Mesendoderm (in vitro differentiated cells): ENCODE data around the gene ABRACL.

Source experiments
- DNase-seq: peaks from one replicate; pipeline ENCODE4 v3.0.0; 2013
- H2AK5ac ChIP-seq: 2 replicates; pipeline ENCODE4 v1.6.1; 2013; ENCODE audit warnings: low read length, inconsistent platforms
- H2BK120ac ChIP-seq: 2 replicates; pipeline ENCODE4 v1.6.1; 2013; ENCODE audit warnings: low read depth, mild to moderate bottlenecking, low read length, moderate library complexity, mixed read lengths
- H2BK15ac ChIP-seq: replicated peaks from 2 replicates; pipeline ENCODE4 v1.6.1; 2013; ENCODE audit warnings: low read depth, mild to moderate bottlenecking, moderate library complexity
- H2BK5ac ChIP-seq: 2 replicates; pipeline ENCODE4 v1.6.1; 2013; ENCODE audit warnings: low read length, inconsistent platforms
- H3K18ac ChIP-seq: 2 replicates; pipeline ENCODE4 v1.6.1; 2013; ENCODE audit warnings: mild to moderate bottlenecking, low read length, mixed read lengths
- H3K23ac ChIP-seq: one replicate; pipeline ENCODE4 v1.6.1; 2013; ENCODE audit warnings: low read length
- H3K27ac ChIP-seq: 2 replicates; pipeline ENCODE4 v1.5.1; 2013; ENCODE audit warnings: low read depth, mild to moderate bottlenecking, inconsistent platforms, low read length, moderate library complexity
- H3K27me3 ChIP-seq: 2 replicates; pipeline ENCODE4 v1.6.1; 2013; ENCODE audit warnings: low read length, control low read depth, mild to moderate bottlenecking, inconsistent platforms; ENCODE audit not compliant: insufficient read depth, poor library complexity
- H3K36me3 ChIP-seq: 2 replicates; pipeline ENCODE4 v1.6.1; 2013; ENCODE audit warnings: low read length, inconsistent platforms; ENCODE audit not compliant: control insufficient read depth, insufficient read depth
- H3K4ac ChIP-seq: one replicate; pipeline ENCODE4 v1.6.1; 2013; ENCODE audit warnings: low read depth, mild to moderate bottlenecking, low read length, moderate library complexity
- H3K4me1 ChIP-seq: 2 replicates; pipeline ENCODE4 v1.6.1; 2013; ENCODE audit warnings: low read depth, low read length, inconsistent platforms; ENCODE audit not compliant: control insufficient read depth
- H3K4me2 ChIP-seq: 2 replicates; pipeline ENCODE4 v1.6.1; 2013; ENCODE audit warnings: low read length
- H3K4me3 ChIP-seq: 2 replicates; pipeline ENCODE4 v1.5.1; 2013; ENCODE audit warnings: mild to moderate bottlenecking, low read length
- H3K56ac ChIP-seq: one replicate; pipeline ENCODE4 v1.6.1; 2013; ENCODE audit warnings: low read length
- H3K79me1 ChIP-seq: 2 replicates; pipeline ENCODE4 v1.6.1; 2013; ENCODE audit warnings: low read length, inconsistent platforms
- H3K79me2 ChIP-seq: 2 replicates; pipeline ENCODE4 v1.6.1; 2013; ENCODE audit warnings: mild to moderate bottlenecking, low read length; ENCODE audit not compliant: control insufficient read depth, insufficient read depth
- H3K9ac ChIP-seq: 2 replicates; pipeline ENCODE4 v1.6.1; 2013; ENCODE audit warnings: low read length, inconsistent platforms
- H4K5ac ChIP-seq: one replicate; pipeline ENCODE4 v1.6.1; 2013; ENCODE audit warnings: low read length
- H4K8ac ChIP-seq: one replicate; pipeline ENCODE4 v1.6.1; 2013; ENCODE audit warnings: low read depth, mild to moderate bottlenecking, control low read depth, low read length, moderate library complexity
- WGBS: extraction: QIAGEN DNeasy Blood & Tissue Kit; methylation state at CpG from one replicate; pipeline ENCODE4 v1.1.7; 2013; ENCODE audit warnings: low lambda C conversion rate, missing lambda C conversion rate; ENCODE audit not compliant: insufficient coverage; ENCODE audit errors: extremely low coverage; 5-methylcytosine and 5-hydroxymethylcytosine counted together

The ABRACL gene

GRCh38 chr6:139027620-139028182, 844 bp upstream of the ABRACL start:
- peaks cover 7% of the 10 kb centered on the region for H3K4me1 ChIP-seq
- no peak overlapping the region for H2BK120ac ChIP-seq
- H3K23ac ChIP-seq, result no peak overlapping the region
- peak overlapping the region; percentile 80 for H3K56ac ChIP-seq
- no peak overlapping the region for H3K18ac ChIP-seq
- no peak overlapping the region for H2AK5ac ChIP-seq
- peak overlapping the region; percentile 93 for H3K9ac ChIP-seq
- WGBS, result no CpG with 5 or more reads among the region's 10 CpGs
- H3K4ac ChIP-seq, result no peak overlapping the region
- H3K79me1 ChIP-seq, result peaks cover under 1% of the 10 kb centered on the region
- no peaks in the 10 kb centered on the region for H3K27me3 ChIP-seq
- peak overlapping the region; percentile 37 for H2BK5ac ChIP-seq
- no peak overlapping the region for H3K27ac ChIP-seq
- DNase-seq, result peak; percentile 89
- no peak overlapping the region for H2BK15ac ChIP-seq
- H3K36me3 ChIP-seq, result no peaks in the 10 kb centered on the region
- peak overlapping the region; percentile 49 for H3K4me2 ChIP-seq
- no peak overlapping the region for H4K5ac ChIP-seq
- H3K4me3 ChIP-seq, result peak overlapping the region; percentile 5
- H3K79me2 ChIP-seq, result peaks cover 35% of the 10 kb centered on the region
- H4K8ac ChIP-seq, result no peak overlapping the region

- Histone ChIP-seq H3K23ac (no peak overlapping the region), H3K18ac (no peak overlapping the region)
- WGBS, result no CpG with 5 or more reads among the region's 14 CpGs
Observed at GRCh38 chr6:139028215-139028657, 309 bp upstream of the ABRACL start.

GRCh38 chr6:139029470-139030227, 1.1 kb downstream of the ABRACL start:
- WGBS, result no CpG with 5 or more reads among the region's 44 CpGs
- Histone ChIP-seq H2BK5ac (no peak overlapping the region), H4K8ac (no peak overlapping the region), H3K18ac (peak overlapping the region; percentile 15), H3K4me3 (peak overlapping the region; percentile 93), H3K27ac (peak overlapping the region; percentile 73), H2AK5ac (no peak overlapping the region), H3K79me2 (peaks cover 47% of the 10 kb centered on the region), H3K23ac (no peak overlapping the region), H3K9ac (peak overlapping the region; percentile 93), H3K27me3 (no peaks in the 10 kb centered on the region), H3K79me1 (peaks cover 10% of the 10 kb centered on the region), H3K4ac (peak overlapping the region; percentile 87), H3K4me1 (peaks cover 16% of the 10 kb centered on the region), H3K36me3 (no peaks in the 10 kb centered on the region), H2BK15ac (no peak overlapping the region), H4K5ac (no peak overlapping the region), H3K56ac (peak overlapping the region; percentile 98), H3K4me2 (peak overlapping the region; percentile 80), H2BK120ac (peak overlapping the region; percentile 21)
- peak; percentile 52 for DNase-seq

More at GRCh38 chr6:139028215-139028657, 309 bp upstream of the ABRACL start:
- H3K56ac ChIP-seq, result peak overlapping the region; percentile 98
- peaks cover 41% of the 10 kb centered on the region for H3K79me2 ChIP-seq
- no peak overlapping the region for H3K27ac ChIP-seq
- no peak overlapping the region for H2AK5ac ChIP-seq
- H2BK15ac ChIP-seq, result no peak overlapping the region
- H3K4me1 ChIP-seq, result peaks cover 11% of the 10 kb centered on the region
- H4K8ac ChIP-seq, result no peak overlapping the region
- no peaks in the 10 kb centered on the region for H3K27me3 ChIP-seq
- peak overlapping the region; percentile 93 for H3K4me3 ChIP-seq
- H3K4me2 ChIP-seq, result peak overlapping the region; percentile 49
- peak overlapping the region; percentile 61 for H3K4ac ChIP-seq
- H4K5ac ChIP-seq, result no peak overlapping the region
- H3K79me1 ChIP-seq, result peaks cover 5% of the 10 kb centered on the region
- peak overlapping the region; percentile 93 for H3K9ac ChIP-seq
- no peaks in the 10 kb centered on the region for H3K36me3 ChIP-seq
- no peak for DNase-seq
- H2BK5ac ChIP-seq, result no peak overlapping the region
- no peak overlapping the region for H2BK120ac ChIP-seq

- Histone ChIP-seq H4K5ac (no peak overlapping the region), H3K4me2 (peak overlapping the region; percentile 80), H3K4ac (no peak overlapping the region), H3K27ac (no peak overlapping the region), H2BK15ac (no peak overlapping the region), H2BK5ac (no peak overlapping the region), H3K36me3 (no peaks in the 10 kb centered on the region), H3K56ac (peak overlapping the region; percentile 98), H4K8ac (no peak overlapping the region), H2BK120ac (no peak overlapping the region), H3K4me3 (no peak overlapping the region), H3K79me2 (peaks cover 47% of the 10 kb centered on the region), H2AK5ac (no peak overlapping the region), H3K27me3 (no peaks in the 10 kb centered on the region), H3K79me1 (peaks cover 10% of the 10 kb centered on the region), H3K23ac (no peak overlapping the region), H3K4me1 (peaks cover 16% of the 10 kb centered on the region), H3K18ac (no peak overlapping the region), H3K9ac (peak overlapping the region; percentile 93)
- WGBS, result no CpG with 5 or more reads among the region's 9 CpGs
- DNase-seq, result peak; percentile 17
Observed at GRCh38 chr6:139030228-139030963, 1.9 kb downstream of the ABRACL start.

GRCh38 chr6:139037490-139037889, 8.9 kb downstream of the ABRACL start:
- Histone ChIP-seq H3K79me2 (peaks cover 15% of the 10 kb centered on the region), H2BK120ac (no peak overlapping the region), H3K23ac (no peak overlapping the region), H3K18ac (no peak overlapping the region), H3K4me1 (peaks cover 11% of the 10 kb centered on the region), H4K8ac (no peak overlapping the region), H3K27ac (no peak overlapping the region), H2BK5ac (no peak overlapping the region), H3K4me3 (no peak overlapping the region), H3K27me3 (no peaks in the 10 kb centered on the region), H3K79me1 (peaks cover 15% of the 10 kb centered on the region), H2AK5ac (no peak overlapping the region), H3K4me2 (no peak overlapping the region), H4K5ac (no peak overlapping the region), H2BK15ac (no peak overlapping the region), H3K36me3 (peaks cover 6% of the 10 kb centered on the region), H3K4ac (no peak overlapping the region), H3K56ac (no peak overlapping the region), H3K9ac (no peak overlapping the region)
- no CpG with 5 or more reads among the region's 5 CpGs for WGBS
- no peak for DNase-seq
